GM19023 (cell line): ENCODE data around the gene SLC24A4.
"Not testable (repeated sequence)": the region's sequence is repeated elsewhere in the genome, so short reads cannot be mapped to it uniquely, and the experiment has no call there.

Experiments used
- ATAC-seq: cut with Tn5 transposase; IDR thresholded peaks from one replicate; pipeline ENCODE4 v1.9.1; 2021; ENCODE audit warnings: mild to moderate bottlenecking, moderate library complexity; ENCODE audit not compliant: unreplicated experiment

Gene SLC24A4

DNA sequence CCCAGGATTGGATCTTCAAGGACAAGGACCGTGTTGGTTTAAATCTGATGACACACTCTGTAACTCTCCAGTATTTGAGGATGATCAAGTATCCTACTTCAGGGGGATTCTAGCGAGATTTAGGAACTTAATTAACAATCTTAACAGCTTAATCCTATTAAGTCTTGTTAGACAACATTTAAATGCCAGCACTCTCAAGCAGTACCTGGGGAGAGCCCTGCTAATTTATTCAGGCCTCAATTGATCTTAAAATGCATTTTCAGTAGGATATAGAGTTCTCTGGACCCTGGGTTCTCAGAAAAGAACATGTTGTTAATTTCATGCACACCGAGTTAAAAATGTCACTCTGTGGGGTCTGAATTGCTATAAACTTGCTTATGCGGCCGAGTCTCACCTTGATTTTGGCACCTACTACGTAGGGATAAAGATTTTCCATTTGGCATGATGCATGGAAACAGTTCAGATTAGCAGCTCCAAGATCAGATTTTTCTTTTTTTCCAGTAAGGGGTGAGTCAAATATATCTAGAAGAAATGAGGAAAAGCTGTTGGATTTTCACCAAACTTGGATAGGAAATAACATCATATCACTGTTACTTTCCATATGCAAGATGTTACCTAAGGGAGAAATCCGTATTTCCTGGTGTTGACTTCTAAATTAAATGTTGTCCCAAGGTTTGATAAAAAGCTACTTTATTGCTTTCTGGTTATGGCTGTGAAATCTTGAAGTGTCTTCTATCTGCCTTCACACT, 76.1 kb downstream of the SLC24A4 start:
- ATAC-seq, result no peak

DNA sequence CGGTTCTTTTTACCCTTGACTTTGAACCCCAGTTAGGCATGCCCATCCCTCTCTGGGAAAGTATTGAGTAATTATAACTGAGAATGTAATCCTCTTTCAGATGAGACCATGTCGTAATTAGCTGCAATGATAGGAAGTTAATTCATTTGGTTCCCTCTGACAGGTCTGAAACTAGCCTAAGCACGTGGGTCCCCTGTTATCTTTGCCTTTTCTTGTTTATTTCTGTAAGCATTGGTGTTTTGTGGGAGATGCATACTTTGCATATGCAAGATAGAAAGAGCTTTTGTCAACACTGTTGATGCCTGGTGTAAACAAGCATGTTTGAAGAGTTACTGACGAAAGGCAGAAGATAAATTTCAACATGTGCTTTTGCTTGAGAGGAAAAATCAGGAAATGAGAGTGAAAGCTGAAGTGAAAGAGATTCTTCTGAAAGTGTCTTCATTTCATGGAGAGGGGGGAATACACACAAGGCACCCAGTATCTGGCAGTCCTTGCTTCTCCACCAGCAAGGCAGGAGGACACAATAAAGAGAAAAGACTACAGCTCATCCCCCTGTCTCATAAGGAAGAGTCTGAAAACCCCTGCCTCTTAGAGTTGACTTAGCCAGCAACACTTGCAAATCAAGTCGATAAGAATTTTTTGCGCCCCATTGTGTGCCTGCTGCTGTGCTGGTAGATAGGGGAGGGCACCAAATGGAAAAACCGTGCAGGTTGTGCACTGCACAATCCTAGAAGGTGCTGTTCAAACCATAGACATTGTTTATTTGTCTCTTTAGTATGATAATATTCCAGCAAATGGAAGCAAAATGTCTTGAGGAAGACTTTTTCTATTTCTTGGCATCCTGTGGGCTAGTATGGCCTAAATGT, 77.8 kb downstream of the SLC24A4 start:
- ATAC-seq, result peak; percentile 66

DNA sequence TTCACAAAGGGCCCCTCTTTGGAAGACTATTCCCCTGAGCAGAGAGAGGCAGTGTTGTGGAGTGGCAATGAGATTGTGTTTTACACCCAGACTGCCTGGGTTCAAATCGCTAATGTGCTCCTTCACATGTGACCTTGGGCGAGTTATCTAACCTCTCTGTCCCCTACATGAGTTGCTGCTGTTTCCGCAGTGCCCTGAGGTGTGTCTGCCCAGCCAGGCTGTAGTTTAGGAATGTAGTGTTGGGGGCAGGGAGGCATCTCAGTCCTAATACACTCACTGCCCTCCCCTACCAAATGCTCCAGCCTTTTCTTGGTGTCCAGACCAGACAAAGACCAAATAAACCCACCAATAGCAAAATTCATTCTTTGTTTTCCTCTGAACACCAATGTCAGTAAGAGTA, 78.6 kb downstream of the SLC24A4 start:
- ATAC-seq, result no peak

DNA sequence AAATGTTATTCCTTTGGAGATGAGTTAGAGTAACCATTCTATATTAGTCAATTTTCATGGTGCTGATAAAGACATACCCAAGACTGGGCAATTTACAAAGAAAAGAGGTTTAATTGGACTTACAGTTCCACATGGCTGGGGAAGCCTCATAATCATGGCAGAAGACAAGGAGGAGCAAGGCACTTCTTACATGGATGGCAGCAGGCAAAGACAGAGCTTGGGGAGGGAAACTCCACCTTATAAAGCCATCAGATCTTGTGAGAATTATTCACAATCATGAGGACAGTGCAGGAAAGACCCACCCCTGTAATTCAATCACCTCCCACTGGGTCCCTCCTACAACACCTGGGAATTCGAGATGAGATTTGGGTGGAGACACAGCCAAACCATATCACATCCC, 79.5 kb downstream of the SLC24A4 start:
- ATAC-seq, result not testable (repeated sequence)

DNA sequence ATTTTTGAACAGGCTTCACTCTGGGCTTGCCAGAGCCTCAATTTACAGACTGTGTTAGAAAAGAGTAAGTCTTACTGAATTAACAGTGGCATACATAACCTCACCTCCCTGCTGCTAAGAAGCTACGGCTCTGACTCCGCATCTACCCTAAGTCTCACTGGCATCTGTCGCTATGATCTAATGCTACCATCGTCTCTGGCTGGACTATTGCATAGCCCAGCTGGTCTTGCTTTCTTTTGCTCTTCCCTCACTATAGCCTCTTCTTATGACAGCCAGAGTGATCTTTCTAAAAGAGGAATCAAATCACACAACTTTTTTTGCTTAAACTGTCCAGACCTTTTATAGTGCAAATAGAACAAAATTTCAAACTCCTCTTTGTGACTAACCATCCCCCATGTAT, 81.1 kb downstream of the SLC24A4 start:
- no peak for ATAC-seq

DNA sequence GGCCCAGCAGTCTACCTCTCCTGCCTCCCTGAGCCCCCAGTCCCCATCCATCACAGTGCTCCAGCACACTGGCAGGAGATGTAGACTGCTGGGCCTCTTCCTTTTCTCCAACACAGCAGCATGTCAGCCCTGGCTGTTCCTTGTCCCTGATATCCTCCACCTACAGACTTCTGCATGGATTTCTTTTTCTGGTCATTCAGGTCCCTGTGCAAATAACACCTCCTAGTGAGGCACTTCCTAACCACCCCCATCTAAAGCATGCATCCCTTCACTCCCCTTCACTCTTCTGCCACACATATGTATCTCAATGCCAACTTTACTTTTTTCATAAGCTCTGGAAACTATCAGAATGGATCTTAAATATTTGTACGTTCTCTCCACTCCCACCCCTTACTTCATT, 81.5 kb downstream of the SLC24A4 start:
- ATAC-seq, result no peak

DNA sequence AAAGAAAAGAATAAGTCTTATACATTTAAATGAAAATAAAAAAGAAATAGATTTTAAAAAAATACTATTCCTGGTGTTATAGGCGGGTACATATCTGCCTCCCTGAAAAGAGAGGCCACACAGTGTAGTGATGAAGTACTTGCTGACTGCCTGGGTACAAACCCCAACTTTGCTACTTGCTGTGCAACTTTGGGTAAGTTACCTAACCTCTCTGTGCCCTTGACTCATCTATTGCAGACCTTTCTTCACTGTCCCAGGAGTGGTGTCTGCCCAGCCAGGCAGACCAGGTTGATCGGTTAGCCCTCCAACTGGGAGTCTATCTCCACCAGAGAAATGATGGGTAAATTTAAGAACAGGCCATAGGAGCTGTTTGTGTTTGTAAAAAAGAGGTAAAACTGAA, 82.0 kb downstream of the SLC24A4 start:
- ATAC-seq, result no peak

DNA sequence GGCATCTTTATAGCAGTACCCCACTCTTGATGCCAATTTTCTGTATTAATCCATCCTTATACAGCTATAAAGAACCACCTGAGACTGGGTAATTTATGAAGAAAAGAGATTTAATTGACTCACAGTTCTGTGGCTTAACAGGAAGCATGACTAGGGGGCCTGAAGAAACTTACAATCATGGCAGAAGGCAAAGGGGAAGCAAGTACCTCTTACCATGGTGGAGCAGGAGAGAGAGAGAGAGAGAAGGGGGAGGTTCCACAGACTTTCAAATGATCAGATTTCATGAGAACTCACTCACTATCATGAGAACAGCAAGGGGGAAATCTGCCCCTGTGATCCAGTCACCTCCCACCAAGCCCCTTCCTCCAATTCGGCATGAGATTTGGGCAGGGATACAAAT, 84.4 kb downstream of the SLC24A4 start:
- no peak for ATAC-seq

DNA sequence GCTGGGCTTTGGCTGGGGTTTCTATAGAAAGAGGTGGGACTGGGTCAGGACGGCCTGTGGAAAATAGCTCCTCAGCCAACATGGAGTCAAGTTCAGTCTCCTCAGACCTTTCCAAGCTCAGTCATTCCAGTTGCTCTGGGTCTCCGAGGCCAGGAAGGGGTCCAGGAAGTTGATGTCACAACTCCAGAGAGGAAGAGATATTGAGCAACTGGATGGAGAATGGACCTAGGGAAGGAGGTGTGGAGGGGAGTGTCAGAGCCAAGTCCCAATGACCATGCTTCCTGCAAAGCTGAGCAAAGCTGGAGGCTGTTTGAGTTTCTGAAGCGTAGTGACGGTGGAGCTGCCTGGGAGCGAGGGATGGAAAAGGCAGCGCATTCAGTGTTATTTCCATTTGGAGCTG, 86.1 kb downstream of the SLC24A4 start:
- no peak for ATAC-seq

DNA sequence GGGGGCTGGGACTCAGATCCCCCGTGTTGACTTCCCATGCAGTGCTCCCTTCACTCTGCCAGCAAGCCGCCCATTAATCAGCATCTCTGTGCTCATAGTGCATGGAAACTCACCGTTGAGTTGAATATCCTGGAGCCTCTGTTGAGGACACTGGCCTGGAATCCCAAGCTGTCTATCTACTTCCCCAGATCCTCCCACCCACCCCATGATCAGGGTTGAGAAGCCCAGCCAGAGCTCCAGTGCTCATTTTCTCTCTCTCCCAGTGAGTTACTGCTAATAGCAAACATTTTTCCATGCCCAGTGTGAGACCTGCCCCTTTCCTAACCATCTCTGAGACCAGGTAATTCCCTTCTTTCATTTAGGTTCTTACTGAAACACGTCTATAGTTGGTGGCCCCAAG, 88.2 kb downstream of the SLC24A4 start:
- no peak for ATAC-seq

DNA sequence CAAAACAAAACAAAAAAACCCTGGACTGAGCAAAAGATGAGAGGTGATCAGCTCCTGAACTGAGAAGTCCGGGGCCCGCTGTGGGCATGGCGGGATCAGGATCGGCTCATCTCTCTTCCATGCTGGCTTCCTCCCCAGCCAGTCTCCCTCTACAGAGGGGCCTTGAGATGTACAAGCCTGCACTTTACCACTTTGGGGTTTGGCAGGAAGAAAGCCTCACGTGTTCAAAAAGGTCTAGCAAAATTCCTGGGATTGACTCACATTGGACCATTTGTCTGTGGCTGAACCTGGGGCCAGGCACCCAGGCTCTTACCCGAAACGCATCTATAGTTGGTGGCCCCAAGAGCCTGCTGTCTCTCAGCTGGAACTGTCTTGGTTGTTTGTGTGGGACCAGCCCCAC, 89.0 kb downstream of the SLC24A4 start:
- no peak for ATAC-seq

DNA sequence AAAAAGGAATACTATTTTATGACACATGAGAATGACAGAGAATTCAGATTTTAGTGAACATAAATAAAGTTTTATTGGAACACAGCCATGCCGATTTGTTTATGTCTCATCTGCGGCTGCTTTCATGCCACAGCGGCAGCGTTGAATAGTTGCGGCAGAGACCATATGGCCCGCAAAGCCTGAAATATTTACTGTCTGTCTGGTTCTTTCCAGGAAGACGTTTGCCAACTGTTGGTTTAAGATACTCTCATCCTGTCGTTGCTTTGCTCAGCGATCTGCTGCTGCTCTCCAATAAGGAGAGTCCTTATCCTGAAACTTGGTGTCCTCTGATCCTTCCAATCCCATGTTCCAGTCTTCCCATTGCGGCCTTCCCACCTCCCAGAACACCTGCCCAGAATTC, 89.9 kb downstream of the SLC24A4 start:
- no peak for ATAC-seq

DNA sequence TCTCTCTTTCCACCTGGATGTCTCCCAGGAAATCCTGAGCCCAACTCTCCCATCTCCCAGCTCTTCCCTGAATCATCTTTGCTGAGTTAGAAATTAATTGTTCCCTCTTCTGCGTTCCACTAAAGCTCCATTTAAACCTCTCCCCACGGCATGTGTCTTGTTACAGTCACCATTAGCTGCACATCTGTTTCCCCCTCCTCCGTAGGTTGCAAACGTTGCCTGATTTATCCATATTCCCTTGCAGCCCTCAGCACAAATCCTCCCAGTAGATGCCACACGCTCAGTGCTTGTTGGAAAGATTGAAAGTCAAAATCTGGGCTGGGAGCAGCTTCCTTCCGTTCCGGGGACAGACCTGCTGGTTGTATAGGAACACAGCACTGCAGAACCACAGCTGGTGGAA, 90.4 kb downstream of the SLC24A4 start:
- no peak for ATAC-seq

DNA sequence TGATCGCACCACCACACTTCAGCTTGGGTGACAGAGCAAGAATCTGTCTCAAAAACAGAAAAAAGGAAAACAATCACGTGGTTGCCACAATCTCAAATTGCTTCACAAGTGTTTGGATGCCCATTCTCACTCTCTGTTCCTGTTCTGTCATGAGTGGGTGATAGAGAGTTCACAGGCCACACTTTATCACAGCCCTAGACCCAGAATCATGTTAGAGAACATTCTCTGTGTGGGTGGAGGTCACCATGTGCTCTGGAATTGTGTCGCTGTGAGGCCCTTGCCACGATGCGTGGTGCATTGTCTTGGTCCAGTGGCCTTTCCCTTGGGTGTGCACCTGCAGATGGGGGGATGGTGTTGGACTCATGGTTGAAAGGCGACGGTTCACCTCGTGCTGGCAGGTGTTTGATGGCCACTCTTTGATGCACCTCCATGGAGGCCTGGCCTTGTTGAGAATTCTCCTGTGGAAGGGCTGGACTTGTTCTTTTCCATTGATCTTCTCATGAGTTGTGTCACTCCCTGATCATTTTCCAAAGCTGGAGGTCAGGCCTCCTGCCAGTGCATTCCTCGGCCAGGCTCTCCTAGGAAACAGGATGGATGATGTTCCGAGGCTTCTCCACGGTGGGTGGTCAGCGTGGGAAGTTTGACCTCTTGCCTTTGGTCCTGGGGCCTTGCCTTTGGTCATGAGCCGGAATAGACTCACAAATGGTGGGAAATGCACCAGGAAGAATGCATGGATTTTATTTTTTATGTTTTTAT, 91.9 kb downstream of the SLC24A4 start:
- ATAC-seq, result no peak

DNA sequence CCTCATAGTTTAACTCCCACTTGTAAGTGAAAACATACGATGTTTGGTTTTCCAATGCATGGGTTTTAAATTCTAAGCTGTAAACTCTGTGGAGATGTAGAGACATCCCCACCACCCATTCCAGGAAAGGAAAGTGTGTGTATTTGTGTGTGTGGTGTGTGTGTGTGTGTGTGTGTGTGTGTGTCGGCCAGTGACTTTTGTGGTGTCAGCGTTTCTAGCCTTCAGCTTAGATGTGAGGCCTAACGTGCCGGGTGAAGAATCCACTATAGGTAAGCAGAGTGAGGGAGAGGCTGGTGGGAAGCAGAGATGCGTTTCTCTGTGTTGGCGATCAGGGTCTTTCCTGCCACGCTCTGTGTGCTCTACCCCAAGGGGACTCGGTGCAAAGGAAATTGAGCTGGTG, 93.0 kb downstream of the SLC24A4 start:
- ATAC-seq, result no peak

DNA sequence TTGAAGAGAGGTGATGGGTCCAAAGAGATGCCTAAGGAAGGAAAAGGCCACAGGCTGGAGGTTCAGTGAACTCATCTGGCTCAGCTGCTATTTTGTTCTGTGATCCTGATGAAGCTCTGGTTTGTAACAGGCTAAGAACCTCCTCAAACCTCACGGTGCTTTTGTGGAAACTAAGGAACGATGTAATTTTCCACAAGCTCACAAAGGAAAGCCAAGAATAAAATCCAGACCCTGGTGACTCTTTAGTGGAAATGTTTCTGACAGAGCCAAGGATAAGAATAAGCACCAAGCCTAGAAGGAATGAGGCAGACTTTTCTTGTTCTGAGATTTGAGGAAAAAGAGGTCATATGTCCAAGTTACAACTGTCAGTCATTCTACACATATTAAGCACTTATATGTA, 93.6 kb downstream of the SLC24A4 start:
- no peak for ATAC-seq

DNA sequence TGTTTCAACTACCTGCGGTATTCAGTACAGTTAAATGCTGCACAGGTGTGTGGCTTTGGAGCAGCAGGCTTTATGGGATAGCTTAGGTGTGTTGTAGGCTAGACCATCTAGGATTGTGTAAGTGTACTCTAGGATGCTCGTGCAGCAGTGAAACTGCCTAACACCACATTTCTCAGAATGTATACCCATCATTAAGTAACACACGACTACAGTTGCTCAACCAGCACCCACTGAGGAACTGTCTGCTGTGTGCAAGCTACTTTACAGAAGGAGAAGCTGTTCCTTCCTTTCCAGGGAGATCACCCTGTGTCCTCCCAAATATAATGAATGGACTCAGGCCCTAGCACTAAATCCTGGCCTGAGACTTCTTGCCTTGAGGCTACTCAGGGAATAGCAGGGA, 94.8 kb downstream of the SLC24A4 start:
- no peak for ATAC-seq

DNA sequence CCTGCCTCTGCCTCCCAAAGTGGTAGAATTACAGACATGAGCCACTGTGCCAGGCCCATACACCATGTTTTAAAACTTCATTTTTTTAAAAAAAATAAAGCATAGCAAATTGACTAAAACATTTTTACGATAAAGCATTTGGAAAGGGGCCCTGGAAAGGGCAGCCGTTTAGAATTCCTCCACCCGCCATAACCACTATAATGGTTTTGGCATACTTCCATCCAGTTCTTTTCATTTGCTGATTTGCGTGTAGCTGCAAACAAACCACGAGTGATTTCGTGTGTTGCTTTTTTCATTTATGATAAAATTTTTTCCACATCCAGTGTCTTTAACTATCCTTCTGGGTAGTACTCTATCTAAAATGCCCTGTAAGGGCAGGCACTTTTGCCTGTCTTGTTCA, 98.8 kb downstream of the SLC24A4 start:
- no peak for ATAC-seq

DNA sequence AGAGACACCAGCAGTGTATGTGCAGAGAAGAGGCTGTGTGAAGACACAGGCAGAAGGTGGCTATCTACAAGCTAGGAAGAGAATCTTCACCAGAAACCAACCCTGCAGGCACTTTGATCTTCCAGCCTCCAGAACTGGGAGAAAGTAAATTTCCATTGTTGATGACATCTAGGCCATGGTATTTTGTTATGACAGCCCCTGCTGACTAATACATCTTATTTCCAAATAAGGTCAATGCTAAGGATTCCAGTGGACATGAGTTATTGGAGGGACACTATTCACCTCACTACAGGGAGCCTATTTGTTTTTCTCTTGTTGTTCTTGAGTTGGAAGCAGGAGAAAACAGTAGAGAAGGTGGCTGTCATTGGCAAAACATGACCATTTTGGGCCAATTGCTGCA, 102.1 kb downstream of the SLC24A4 start:
- ATAC-seq, result no peak

DNA sequence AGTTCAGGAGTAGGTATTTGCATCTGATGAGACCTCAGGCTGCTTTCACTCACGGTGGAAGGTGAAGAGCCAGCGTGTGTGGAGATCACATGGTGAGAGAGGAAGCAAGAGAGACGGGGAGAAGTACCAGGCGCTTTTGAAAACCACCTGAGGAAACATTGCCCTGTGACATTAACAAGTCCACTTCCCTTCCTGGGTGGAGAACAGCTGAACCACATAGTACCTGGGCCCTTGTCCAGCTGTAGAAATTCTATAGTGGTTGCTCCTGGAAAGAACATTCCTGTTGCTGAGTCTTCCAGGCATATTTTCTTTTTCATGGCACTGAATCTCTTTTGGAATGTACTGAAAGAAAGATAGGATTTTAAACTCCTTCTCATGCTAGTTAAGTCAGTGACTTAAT, 103.3 kb downstream of the SLC24A4 start:
- ATAC-seq, result no peak

DNA sequence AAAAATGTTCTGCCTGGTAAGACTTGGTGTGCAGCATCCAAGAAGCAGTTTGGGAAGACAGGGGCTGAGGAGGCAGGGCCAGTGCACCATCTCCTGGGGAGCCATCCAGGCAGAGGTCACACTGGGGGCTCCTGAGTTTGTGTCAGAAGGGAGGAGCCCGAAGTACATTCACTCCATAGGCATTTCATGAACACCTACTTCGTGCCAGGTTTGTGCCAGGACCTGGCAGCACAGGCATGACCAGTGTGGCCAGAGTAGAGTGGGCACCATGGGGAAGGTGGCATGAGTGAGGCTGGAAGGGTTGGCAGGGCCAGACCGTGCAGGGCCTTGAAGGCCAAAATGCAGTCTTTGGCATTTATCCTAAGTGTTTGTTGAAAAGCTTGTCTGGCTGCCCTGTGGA, 104.1 kb downstream of the SLC24A4 start:
- no peak for ATAC-seq

DNA sequence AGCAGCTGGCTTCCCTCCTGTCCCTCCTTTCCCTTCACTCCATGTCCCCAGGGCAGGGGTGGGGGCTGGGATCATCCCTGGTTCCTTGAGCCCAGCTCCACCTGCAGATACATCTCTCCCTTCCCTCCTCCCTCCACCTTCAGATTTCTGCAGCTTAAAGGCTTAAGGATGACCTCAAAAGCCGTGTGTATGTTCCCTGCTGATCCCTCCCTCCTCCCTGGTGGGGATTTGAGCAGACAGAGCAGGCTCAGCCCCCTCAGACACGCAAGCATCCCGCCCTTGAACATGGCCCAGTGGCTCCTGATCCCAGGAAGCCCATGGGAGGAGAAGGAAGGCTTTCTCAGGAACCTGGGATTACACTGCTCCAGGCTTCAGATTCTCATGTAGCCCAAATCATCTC, 107.7 kb downstream of the SLC24A4 start:
- ATAC-seq, result no peak
